IPS-NIHi7 (cell line): ENCODE results near the gene PRICKLE2.

Experiments
- DNase-seq: peaks from one replicate; pipeline ENCODE4 v3.0.0; 2012; ENCODE audit warnings: mixed read lengths; ENCODE audit errors: extremely low spot score

Gene PRICKLE2

GRCh38 chr3:64190517-64191515, 34.5 kb downstream of the PRICKLE2 start:
- no peak for DNase-seq

- DNase-seq = peak; percentile 62
Measured at GRCh38 chr3:64188810-64189560, 36.3 kb downstream of the PRICKLE2 start.

- no peak for DNase-seq
Measured at GRCh38 chr3:64187065-64187959, 38.0 kb downstream of the PRICKLE2 start.

- no peak for DNase-seq
Measured at GRCh38 chr3:64186667-64187064, 38.6 kb downstream of the PRICKLE2 start.

GRCh38 chr3:64185436-64185835, 39.8 kb downstream of the PRICKLE2 start:
- no peak for DNase-seq

- no peak for DNase-seq
Measured at GRCh38 chr3:64184621-64185020, 40.6 kb downstream of the PRICKLE2 start.

- DNase-seq = no peak
Measured at GRCh38 chr3:64179860-64180259, 45.4 kb downstream of the PRICKLE2 start.

GRCh38 chr3:64179249-64179648, 46.0 kb downstream of the PRICKLE2 start:
- no peak for DNase-seq

GRCh38 chr3:64178419-64178818, 46.8 kb downstream of the PRICKLE2 start:
- no peak for DNase-seq

- DNase-seq = no peak
Measured at GRCh38 chr3:64176461-64176996, 48.7 kb downstream of the PRICKLE2 start.

GRCh38 chr3:64174328-64174727, 50.9 kb downstream of the PRICKLE2 start:
- DNase-seq = no peak

GRCh38 chr3:64173563-64173962, 51.7 kb downstream of the PRICKLE2 start:
- DNase-seq = no peak

- DNase-seq = no peak
Measured at GRCh38 chr3:64170270-64170669, 55.0 kb downstream of the PRICKLE2 start.

GRCh38 chr3:64167868-64168267, 57.4 kb downstream of the PRICKLE2 start:
- no peak for DNase-seq

GRCh38 chr3:64167351-64167750, 57.9 kb downstream of the PRICKLE2 start:
- no peak for DNase-seq

- DNase-seq = peak; percentile 73
Measured at GRCh38 chr3:64166584-64167162, 58.6 kb downstream of the PRICKLE2 start.

- DNase-seq = no peak
Measured at GRCh38 chr3:64164349-64164748, 60.9 kb downstream of the PRICKLE2 start.

- no peak for DNase-seq
Measured at GRCh38 chr3:64163755-64164148, 61.5 kb downstream of the PRICKLE2 start.

GRCh38 chr3:64163019-64163754, 62.1 kb downstream of the PRICKLE2 start:
- peak; percentile 34 for DNase-seq

- no peak for DNase-seq
Measured at GRCh38 chr3:64161481-64161952, 63.7 kb downstream of the PRICKLE2 start.
